ENCODE data around the gene SEMA4C. TPM values are rescaled to one million over a fixed set of nuclear protein-coding genes. Genes with fewer than 3 reads are reported as not detected.

SEMA4C gene
- total and polyA plus RNA-seq, 8 donors = 25.9 to 60.2 (median 43.9) TPM

GRCh38 chr2:96859681-96860064 lies 10.2 kb downstream of the SEMA4C start:
- intact Hi-C loops (cut with DNase I) = loop anchor here in 1 of 2 donors (5.0 kb wide), 1 partner anchor 93 kb away; no protein-coding TSS in a partner anchor
- Histone ChIP-seq H3K4me3 (no peak overlapping the region), H3K9me3 (no peaks in the 10 kb centered on the region), H3K4me1 (peaks cover 12 to 58% of the 10 kb centered on the region in 2 donors), H3K36me3 (peaks cover 0 to 43% of the 10 kb centered on the region in 2 donors), H3K27me3 (peaks cover 0 to 7% of the 10 kb centered on the region in 2 donors), H3K27ac (no peak overlapping the region)
- TF ChIP-seq CTCF (IDR thresholded peaks at IDR 0.05) = no peak
- no peak for DNase-seq
- no peak for ATAC-seq

GRCh38 chr2:96859099-96859649 lies 10.7 kb downstream of the SEMA4C start:
- ATAC-seq = no peak
- intact Hi-C loops (cut with DNase I) = no loop called here
- H3K27ac ChIP-seq = peak overlapping the region in 1 of 2 donors; percentile 86

GRCh38 chr2:96857667-96858372 lies 12.1 kb downstream of the SEMA4C start, which contains the start of gene ANKRD39:
ANKRD39 (minus strand) TSS chr2:96858016; CDS start chr2:96857987, 29 bp downstream.
- Histone ChIP-seq H3K27me3 (peaks cover 0 to 7% of the 10 kb centered on the region in 2 donors), H3K4me1 (peaks cover 12 to 47% of the 10 kb centered on the region in 2 donors), H3K36me3 (peaks cover 0 to 40% of the 10 kb centered on the region in 2 donors), H3K4me3 (peak within 1 kb of the TSS; percentile 86 to 93), H3K27ac (peak within 1 kb of the TSS; percentile 78 to 86), H3K9me3 (no peaks in the 10 kb centered on the region)
- ATAC-seq (peak; percentile 95), DNase-seq (peak; percentile 97 to 99 (median 98))
- intact Hi-C loops (cut with DNase I) = no loop called here
- peak; percentile 76 to 93 for TF ChIP-seq CTCF (IDR thresholded peaks at IDR 0.05)

More at GRCh38 chr2:96859099-96859649, 10.7 kb downstream of the SEMA4C start:
- Histone ChIP-seq H3K9me3 (no peaks in the 10 kb centered on the region), H3K4me1 (peaks cover 12 to 57% of the 10 kb centered on the region in 2 donors), H3K36me3 (peaks cover 0 to 39% of the 10 kb centered on the region in 2 donors), H3K27me3 (peaks cover 0 to 7% of the 10 kb centered on the region in 2 donors), H3K4me3 (peak overlapping the region in 1 of 2 donors; percentile 86)
- no peak for TF ChIP-seq CTCF (IDR thresholded peaks at IDR 0.05)
- peak in 1 of 4 donors; percentile 67 for DNase-seq

GRCh38 chr2:96856776-96857666 lies 12.9 kb downstream of the SEMA4C start:
- ATAC-seq = peak; percentile 7
- TF ChIP-seq CTCF (IDR thresholded peaks at IDR 0.05) = no peak
- H3K4me3 ChIP-seq = peak overlapping the region; percentile 86 to 93
- H3K27me3 ChIP-seq = peaks cover 0 to 7% of the 10 kb centered on the region in 2 donors
- peaks cover 0 to 42% of the 10 kb centered on the region in 2 donors for H3K36me3 ChIP-seq
- H3K9me3 ChIP-seq = no peaks in the 10 kb centered on the region
- intact Hi-C loops (cut with DNase I) = no loop called here
- DNase-seq = no peak
- H3K27ac ChIP-seq = peak overlapping the region; percentile 78 to 86
- peaks cover 12 to 41% of the 10 kb centered on the region in 2 donors for H3K4me1 ChIP-seq
